ENCODE measurements around the gene SYNDIG1L. TPM values are rescaled to one million over a fixed set of nuclear protein-coding genes. Genes with fewer than 3 reads are reported as not detected.

The SYNDIG1L gene
- total RNA-seq, 1 donor: not detected

GRCh38 chr14:74364271-74364880 lies 61.6 kb downstream of the SYNDIG1L start:
- no peak overlapping the region for H3K4me3 ChIP-seq (ENCODE audit: low read depth, low read length)
- TF ChIP-seq, protein P1, sequence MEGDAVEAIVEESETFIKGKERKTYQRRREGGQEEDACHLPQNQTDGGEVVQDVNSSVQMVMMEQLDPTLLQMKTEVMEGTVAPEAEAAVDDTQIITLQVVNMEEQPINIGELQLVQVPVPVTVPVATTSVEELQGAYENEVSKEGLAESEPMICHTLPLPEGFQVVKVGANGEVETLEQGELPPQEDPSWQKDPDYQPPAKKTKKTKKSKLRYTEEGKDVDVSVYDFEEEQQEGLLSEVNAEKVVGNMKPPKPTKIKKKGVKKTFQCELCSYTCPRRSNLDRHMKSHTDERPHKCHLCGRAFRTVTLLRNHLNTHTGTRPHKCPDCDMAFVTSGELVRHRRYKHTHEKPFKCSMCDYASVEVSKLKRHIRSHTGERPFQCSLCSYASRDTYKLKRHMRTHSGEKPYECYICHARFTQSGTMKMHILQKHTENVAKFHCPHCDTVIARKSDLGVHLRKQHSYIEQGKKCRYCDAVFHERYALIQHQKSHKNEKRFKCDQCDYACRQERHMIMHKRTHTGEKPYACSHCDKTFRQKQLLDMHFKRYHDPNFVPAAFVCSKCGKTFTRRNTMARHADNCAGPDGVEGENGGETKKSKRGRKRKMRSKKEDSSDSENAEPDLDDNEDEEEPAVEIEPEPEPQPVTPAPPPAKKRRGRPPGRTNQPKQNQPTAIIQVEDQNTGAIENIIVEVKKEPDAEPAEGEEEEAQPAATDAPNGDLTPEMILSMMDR (IDR thresholded peaks at IDR 0.05; ENCODE audit: insufficient read depth, low read length): no peak
- no peak for DNase-seq (ENCODE audit: low read depth)

- H3K4me3 ChIP-seq (ENCODE audit: low read depth, low read length): no peak overlapping the region
- DNase-seq (ENCODE audit: low read depth): peak; percentile 81
- TF ChIP-seq, protein P1 (IDR thresholded peaks at IDR 0.05; ENCODE audit: insufficient read depth, low read length): peak; percentile 99
Observed at GRCh38 chr14:74362361-74362915, 63.6 kb downstream of the SYNDIG1L start.

- no peak for DNase-seq (ENCODE audit: low read depth)
- TF ChIP-seq, protein P1 (IDR thresholded peaks at IDR 0.05; ENCODE audit: insufficient read depth, low read length): no peak
- H3K4me3 ChIP-seq (ENCODE audit: low read depth, low read length): no peak overlapping the region
Observed at GRCh38 chr14:74360163-74360562, 65.8 kb downstream of the SYNDIG1L start.

DNA sequence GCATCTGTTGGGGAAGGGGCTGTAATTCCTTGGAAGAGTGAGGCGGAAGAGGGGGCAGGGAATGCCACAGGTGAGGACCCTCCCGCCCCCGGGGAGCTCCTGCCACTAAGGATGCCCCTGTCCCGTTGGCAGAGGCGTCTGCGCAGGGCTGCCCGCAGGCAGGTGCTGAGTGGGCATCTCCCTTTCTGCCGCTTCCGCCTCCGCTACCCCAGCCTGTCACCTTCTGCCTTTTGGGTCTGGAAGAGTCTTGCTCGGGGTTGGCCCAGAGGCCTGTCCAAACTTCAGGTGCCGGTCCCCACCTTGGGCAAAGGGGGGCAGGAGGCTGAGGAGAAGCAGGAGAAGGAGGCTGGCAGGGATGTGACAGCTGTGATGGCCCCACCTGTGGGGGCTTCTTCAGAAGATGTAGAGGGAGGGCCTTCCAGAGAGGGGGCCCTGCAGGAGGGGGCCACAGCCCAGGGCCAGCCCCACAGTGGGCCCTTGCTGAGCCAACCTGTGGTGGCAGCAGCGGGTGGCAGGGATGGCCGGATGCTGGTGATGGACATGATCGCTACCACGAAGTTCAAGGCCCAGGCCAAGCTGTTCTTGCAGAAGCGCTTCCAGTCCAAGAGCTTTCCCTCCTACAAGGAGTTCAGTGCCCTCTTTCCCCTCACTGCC lies 67.7 kb downstream of the SYNDIG1L start:
- H3K4me3 ChIP-seq (ENCODE audit: low read depth, low read length): no peak overlapping the region
- no peak for DNase-seq (ENCODE audit: low read depth)
- TF ChIP-seq, protein P1 (IDR thresholded peaks at IDR 0.05; ENCODE audit: insufficient read depth, low read length): no peak

- TF ChIP-seq, protein P1 (IDR thresholded peaks at IDR 0.05; ENCODE audit: insufficient read depth, low read length): no peak
- DNase-seq (ENCODE audit: low read depth): no peak
- H3K4me3 ChIP-seq (ENCODE audit: low read depth, low read length): no peak overlapping the region
Observed at GRCh38 chr14:74357585-74357984, 68.4 kb downstream of the SYNDIG1L start.

- DNase-seq (ENCODE audit: low read depth): no peak
- no peak overlapping the region for H3K4me3 ChIP-seq (ENCODE audit: low read depth, low read length)
- TF ChIP-seq, protein P1 (IDR thresholded peaks at IDR 0.05; ENCODE audit: insufficient read depth, low read length): no peak
Observed at GRCh38 chr14:74356892-74357575, 69.0 kb downstream of the SYNDIG1L start.

Other genes with a start within 250 kb of the SYNDIG1L start
- not detected in 2 replicates for gene VSX2, start 186.8 kb downstream of the SYNDIG1L start, total RNA-seq (ENCODE audit: low replicate concordance)
- gene ABCD4, start 123.3 kb downstream of the SYNDIG1L start, total RNA-seq (ENCODE audit: low replicate concordance): 28.2 and 48.5 TPM in 2 replicates
- gene VRTN, start 77.7 kb downstream of the SYNDIG1L start, total RNA-seq (ENCODE audit: low replicate concordance): not detected in 2 replicates
- gene NPC2, start 67.1 kb upstream of the SYNDIG1L start, total RNA-seq (ENCODE audit: low replicate concordance): 189 and 291 TPM in 2 replicates
- 3.1 and 12.9 TPM in 2 replicates for gene ISCA2, start 67.6 kb upstream of the SYNDIG1L start, total RNA-seq (ENCODE audit: low replicate concordance)
- gene LTBP2, start 186.0 kb upstream of the SYNDIG1L start, total RNA-seq (ENCODE audit: low replicate concordance): 58.5 and 157 TPM in 2 replicates